ENCODE results near the gene KLHL29.
"Not testable (repeated sequence)": the region's sequence is repeated elsewhere in the genome, so short reads cannot be mapped to it uniquely, and the experiment has no call there.

Gene KLHL29

GRCh38 chr2:23384551-23385343, at the start of gene KLHL29:
Gene KLHL29, plus strand, starts transcription at chr2:23385179. Its CDS starts 177,018 bp downstream, at chr2:23562197.
- peak; percentile 29 for DNase-seq

- DNase-seq, result no peak
These were observed 49.4 kb upstream of the KLHL29 start for GRCh38 chr2:23335550-23335949.

- no peak for DNase-seq
These were observed 42.9 kb upstream of the KLHL29 start for GRCh38 chr2:23342075-23342474.

GRCh38 chr2:23346029-23346428, 39.0 kb upstream of the KLHL29 start:
- DNase-seq, result no peak

- DNase-seq, result no peak
These were observed 38.2 kb upstream of the KLHL29 start for GRCh38 chr2:23346781-23347180.

- DNase-seq, result no peak
These were observed 37.4 kb upstream of the KLHL29 start for GRCh38 chr2:23347471-23348092.

GRCh38 chr2:23348093-23348481, 36.9 kb upstream of the KLHL29 start:
- DNase-seq, result not testable (repeated sequence)

GRCh38 chr2:23349508-23349907, 35.5 kb upstream of the KLHL29 start:
- DNase-seq, result no peak

- peak; percentile 45 for DNase-seq
These were observed 34.8 kb upstream of the KLHL29 start for GRCh38 chr2:23350041-23350791.

- DNase-seq, result no peak
These were observed 34.1 kb upstream of the KLHL29 start for GRCh38 chr2:23350792-23351355.

GRCh38 chr2:23351388-23352141, 33.4 kb upstream of the KLHL29 start:
- peak; percentile 17 for DNase-seq

- no peak for DNase-seq
These were observed 30.4 kb upstream of the KLHL29 start for GRCh38 chr2:23354554-23354953.

GRCh38 chr2:23355001-23355400, 30.0 kb upstream of the KLHL29 start:
- DNase-seq, result no peak

- DNase-seq, result no peak
These were observed 28.3 kb upstream of the KLHL29 start for GRCh38 chr2:23356711-23357110.

GRCh38 chr2:23359631-23360567, 25.1 kb upstream of the KLHL29 start:
- DNase-seq, result no peak

- DNase-seq, result no peak
These were observed 24.3 kb upstream of the KLHL29 start for GRCh38 chr2:23360571-23361125.

GRCh38 chr2:23361152-23361551, 23.8 kb upstream of the KLHL29 start:
- DNase-seq, result no peak

- no peak for DNase-seq
These were observed 21.7 kb upstream of the KLHL29 start for GRCh38 chr2:23363268-23363667.

- no peak for DNase-seq
These were observed 21.1 kb upstream of the KLHL29 start for GRCh38 chr2:23363831-23364230.

GRCh38 chr2:23366720-23367119, 18.3 kb upstream of the KLHL29 start:
- DNase-seq, result no peak

- DNase-seq, result no peak
These were observed 17.2 kb upstream of the KLHL29 start for GRCh38 chr2:23367760-23368159.

All from NCI-H1694 treated with DMSO at 0.1 percent for 48 hours (cell line).